A549 treated with RU486 at 1 μM for 4 hours (cell line): ENCODE measurements around the gene ARL5B. TPM values are rescaled to one million over a fixed set of nuclear protein-coding genes. Genes with fewer than 3 reads are reported as not detected.

Experiments
- total RNA-seq: library from RNA; stranded (reverse); fragments of 200-300 nt; extraction: Qiagen RNA extraction; gene quantifications from 5 replicates; pipeline ENCODE4 v1.2.3, GENCODE V29; 2022; ENCODE audit warnings: low read depth

Gene ARL5B, protein sequence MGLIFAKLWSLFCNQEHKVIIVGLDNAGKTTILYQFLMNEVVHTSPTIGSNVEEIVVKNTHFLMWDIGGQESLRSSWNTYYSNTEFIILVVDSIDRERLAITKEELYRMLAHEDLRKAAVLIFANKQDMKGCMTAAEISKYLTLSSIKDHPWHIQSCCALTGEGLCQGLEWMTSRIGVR
- 2.5 to 10.8 TPM (median 9.6 TPM) in 5 replicates for total RNA-seq

GRCh38 chr10:18659125-18659818 lies at the start of gene ARL5B:
TSS of gene ARL5B (plus strand) at chr10:18659431. CDS start at chr10:18659638, 207 bp downstream.

GRCh38 chr10:18651324-18652007 lies 7.8 kb upstream of the ARL5B start, which contains the start of gene NSUN6:
TSS of gene NSUN6 (minus strand) at chr10:18651587. CDS start at chr10:18651203, 384 bp downstream.

Other genes with a start within 250 kb of the ARL5B start
- 3.9 to 6.2 TPM (median 5.6 TPM) in 5 replicates for gene NSUN6, start 7.8 kb upstream of the ARL5B start, total RNA-seq